GM19035 (cell line): Measurements from ENCODE around the gene TBC1D19.
A peak's percentile ranks its signal among the peaks of the same experiment; 100 is the strongest.
"Not testable (repeated sequence)": the region's sequence is repeated elsewhere in the genome, so short reads cannot be mapped to it uniquely, and the experiment has no call there.

ENCODE experiments used
- ATAC-seq: cut with Tn5 transposase; IDR thresholded peaks from one replicate; pipeline ENCODE4 v1.9.1; 2021; ENCODE audit not compliant: unreplicated experiment

The TBC1D19 gene

GRCh38 chr4:26583865-26584652 is at the start of gene TBC1D19:
Gene TBC1D19 (plus strand): TSS chr4:26584084. CDS start chr4:26584194, 110 bp downstream.
- ATAC-seq = peak; percentile 100

DNA sequence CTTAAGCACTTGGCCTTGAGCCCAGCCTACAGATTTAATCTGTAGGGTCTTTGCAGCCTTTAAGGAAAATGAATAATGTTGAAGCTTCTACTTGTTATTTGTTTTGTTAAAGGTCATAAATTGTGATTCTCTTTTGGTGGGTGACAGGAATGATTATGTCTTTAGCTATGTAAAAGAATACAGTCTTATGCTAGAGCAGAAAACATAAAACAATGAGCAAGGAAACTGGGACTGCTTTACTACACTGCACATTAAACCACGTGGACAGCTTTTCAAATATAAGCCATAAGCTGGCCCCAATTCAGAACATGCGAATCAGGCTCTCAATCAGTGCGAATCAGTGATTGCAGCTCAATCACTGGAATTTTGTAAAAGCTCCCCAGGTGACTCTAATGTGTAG is 40.9 kb upstream of the TBC1D19 start:
- no peak for ATAC-seq

GRCh38 chr4:26544421-26544820 is 39.5 kb upstream of the TBC1D19 start:
- no peak for ATAC-seq

GRCh38 chr4:26548379-26548778 is 35.5 kb upstream of the TBC1D19 start:
- ATAC-seq = not testable (repeated sequence)

DNA sequence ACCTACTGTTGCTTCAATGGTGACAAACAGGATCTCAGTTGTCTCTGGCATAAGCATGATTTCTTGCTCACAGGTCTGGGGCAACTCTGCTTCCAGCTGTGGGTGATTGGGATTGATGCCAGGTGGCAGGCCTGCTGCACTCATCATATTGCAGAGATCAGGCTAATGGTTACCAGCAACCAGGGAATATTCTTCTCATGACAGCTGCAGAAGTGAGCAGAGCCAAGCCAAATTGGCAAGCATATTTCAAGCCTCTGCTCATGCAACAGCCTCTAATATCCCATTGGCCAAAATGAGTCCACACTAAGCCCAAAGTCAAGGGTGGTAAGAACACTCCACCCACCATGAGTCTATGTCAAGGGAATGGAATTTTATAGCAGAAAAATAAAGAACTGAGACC is 26.7 kb upstream of the TBC1D19 start:
- no peak for ATAC-seq

DNA sequence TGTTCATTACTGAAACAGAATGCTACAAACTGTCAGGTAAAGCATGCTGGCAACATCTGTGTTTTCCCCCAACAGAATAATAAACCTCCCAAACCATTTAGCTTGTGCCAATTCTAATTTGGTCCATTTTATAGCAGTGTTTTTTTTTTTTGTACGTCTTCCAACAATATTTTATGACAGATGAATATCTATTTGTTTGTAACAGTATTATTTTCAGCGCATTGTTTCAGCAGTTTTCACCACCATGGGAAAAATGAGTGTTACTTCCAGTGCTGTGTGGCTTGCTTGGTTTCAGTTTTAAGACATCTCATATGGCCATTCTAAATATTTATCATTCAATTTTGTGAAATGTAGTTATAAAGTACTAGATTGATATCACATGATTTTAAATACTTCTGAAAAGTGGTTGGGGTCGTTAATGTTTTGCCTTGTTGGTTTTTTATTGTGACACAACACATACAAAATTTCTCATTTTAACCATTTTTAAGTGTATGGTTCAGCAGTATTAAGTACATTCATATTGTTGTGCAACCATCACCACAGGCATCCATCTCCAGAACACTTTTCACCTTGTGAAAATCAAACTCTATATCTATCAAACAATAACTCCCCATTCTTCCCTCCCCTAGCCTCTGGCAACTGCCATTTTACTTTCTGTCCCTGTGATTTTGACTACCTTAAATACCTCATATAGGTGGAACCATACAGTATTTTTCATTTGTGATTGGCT is 25.6 kb upstream of the TBC1D19 start:
- ATAC-seq = no peak

DNA sequence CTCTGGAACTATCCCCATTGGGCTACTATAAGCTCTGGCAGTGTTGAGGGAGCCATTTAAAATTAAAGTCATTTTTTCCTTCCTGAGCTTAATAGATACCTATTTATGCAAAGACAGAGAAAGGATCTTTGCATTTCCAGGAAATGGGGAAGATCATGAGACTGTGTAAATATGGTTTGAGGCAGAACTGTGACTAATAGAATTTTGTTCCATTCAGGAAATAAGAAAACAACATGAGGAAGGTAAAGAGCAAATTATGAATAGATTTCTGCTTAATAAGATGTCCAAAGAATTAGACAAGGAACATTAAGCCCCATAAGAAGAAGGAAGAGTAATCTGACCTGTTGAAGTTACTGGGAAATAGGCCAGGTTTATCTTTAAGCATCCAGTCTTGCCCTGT is 17.8 kb upstream of the TBC1D19 start:
- no peak for ATAC-seq

DNA sequence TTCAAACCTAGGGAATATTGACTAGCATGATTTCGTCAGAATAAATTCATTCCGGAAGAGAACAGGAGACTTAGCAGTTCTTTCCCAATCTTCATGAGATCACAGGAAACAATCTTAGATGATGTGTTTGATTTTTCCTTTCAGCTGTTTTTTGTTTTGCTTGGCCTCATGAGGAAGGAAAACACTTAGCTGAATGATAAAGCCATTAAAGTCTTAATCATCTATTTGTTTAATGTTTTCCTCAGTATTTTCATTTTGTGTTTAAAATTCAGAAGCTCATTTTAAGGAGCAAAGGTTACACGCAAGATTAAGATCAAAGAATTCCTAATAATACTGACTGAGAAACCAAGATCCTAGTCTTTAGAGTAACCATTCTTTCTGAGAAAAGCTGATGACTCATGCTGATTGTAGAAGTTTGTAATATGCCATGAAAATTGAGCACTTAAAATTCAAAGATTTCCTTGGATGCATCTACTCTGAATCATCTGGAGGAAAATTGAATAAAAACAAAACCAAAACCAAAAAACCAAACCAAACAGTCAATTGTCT is 15.4 kb upstream of the TBC1D19 start:
- ATAC-seq = no peak

DNA sequence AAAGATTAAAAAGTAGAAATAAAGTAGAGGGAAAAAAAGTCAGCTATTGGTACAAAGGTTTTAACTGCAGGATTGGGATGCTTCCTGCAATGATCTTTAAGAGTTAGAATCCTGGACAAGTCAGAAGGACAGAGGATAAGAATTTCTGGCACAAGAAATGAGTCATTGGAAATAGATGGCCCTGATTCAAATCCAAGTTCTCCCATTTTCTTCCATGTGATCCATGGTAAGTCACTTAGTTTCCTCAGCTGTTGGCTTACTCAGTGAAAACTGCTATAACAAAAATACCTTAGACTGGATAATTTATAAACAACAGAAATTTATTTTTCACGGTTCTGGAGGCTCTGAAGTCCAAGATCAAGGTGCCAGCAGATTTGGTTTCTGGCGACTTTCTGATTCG is 13.3 kb upstream of the TBC1D19 start:
- no peak for ATAC-seq

GRCh38 chr4:26573389-26573794 is 10.5 kb upstream of the TBC1D19 start:
- no peak for ATAC-seq

GRCh38 chr4:26574563-26574962 is 9.3 kb upstream of the TBC1D19 start:
- ATAC-seq = no peak

- ATAC-seq = no peak
These were observed 7.6 kb upstream of the TBC1D19 start for GRCh38 chr4:26576231-26576739.

DNA sequence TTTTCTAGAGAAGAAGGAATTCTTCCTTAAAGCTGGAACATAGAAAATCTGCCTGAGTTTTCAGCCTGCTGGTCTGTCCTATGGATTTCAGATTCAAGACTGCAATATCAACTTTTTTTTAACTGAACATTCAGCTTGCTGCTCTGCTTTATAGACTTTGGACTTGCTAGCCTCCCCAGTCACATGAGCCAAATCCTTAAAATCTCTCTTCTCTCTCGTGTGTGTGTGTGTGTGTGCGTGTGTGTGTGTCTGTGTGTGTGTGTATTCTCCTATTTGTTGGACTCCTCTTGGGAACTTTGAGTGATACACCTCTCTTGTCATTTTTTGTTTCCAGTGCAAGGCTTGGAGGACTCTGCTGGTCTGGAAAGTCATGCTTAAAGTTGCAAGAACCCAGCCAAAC is 6.8 kb upstream of the TBC1D19 start:
- no peak for ATAC-seq

- ATAC-seq = no peak
These were observed 4.7 kb upstream of the TBC1D19 start for GRCh38 chr4:26579169-26579568.

DNA sequence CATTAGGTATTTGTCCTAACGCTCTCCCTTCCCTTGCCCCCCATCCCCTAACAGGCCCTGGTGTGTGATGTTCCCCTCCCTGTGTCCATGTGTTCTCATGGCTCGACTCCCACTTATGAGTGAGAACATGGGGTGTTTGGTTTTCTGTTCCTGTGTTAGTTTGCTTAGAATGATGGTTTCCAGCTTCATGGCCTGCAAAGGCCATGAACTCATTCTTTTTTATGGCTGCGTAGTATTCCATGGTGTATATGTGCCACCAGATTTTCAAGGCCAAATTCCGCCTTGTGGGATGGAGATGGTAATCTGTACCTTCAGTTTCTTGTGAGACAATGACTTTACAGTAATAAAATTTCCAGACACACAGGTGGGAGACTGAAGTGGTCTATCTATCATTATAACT is 2.5 kb upstream of the TBC1D19 start:
- not testable (repeated sequence) for ATAC-seq

DNA sequence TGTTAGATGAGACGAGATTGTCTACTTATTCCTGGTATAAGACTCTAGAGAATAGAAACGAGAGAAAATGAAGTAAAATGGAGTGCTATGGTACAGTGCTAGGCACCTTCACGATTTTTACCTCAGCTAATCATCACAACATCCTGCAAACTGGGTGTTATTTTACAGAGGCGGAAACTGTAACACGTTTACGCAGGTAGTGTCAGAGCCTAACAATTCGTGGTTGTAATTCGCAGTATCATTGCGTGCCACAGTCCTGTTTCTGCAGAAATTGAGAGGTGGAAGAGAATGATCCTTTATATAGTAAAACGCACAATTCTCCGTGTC is 383 bp upstream of the TBC1D19 start:
- peak; percentile 55 for ATAC-seq

DNA sequence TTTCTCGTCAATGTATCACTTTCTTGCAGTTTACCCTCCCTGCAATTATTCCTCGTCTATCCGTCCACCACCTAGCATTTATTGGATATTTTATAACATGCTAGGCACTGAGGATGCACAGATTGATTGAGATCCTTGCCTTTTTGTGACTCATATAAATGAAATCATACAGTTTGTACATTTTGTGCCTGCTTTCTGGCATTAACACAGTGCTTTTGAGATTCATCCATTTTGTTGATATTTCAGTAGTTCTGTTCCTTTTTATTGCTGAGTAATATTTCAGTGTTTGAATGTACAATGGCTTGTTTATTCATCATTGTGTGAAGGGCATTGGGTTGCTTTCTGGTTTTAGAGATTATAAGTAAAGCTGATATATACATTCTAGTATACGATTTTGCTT is 841 bp downstream of the TBC1D19 start:
- ATAC-seq = no peak

DNA sequence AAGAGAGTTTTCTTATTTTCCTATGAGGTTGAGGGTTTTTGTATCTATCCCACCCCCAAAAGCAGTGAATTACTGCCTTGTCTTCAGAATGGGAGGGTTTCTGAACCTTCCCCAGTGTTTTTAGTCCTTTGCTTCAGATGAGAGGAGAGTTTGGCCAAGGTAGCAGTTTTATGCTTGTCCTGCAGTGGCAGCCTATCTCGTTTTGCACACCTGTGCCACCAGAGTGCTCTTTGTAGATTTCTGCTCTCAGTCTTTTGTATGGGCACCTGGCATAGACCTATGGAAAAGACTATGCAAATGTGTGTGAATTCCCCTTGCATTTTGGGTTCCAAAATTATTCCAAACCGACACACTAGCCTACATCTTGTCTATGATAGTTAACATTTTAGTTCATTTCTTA is 5.8 kb downstream of the TBC1D19 start:
- no peak for ATAC-seq

GRCh38 chr4:26590639-26591038 is 6.8 kb downstream of the TBC1D19 start:
- ATAC-seq = no peak

- not testable (repeated sequence) for ATAC-seq
These were observed 9.7 kb downstream of the TBC1D19 start for GRCh38 chr4:26593557-26593956.

- no peak for ATAC-seq
These were observed 10.5 kb downstream of the TBC1D19 start for GRCh38 chr4:26594371-26594770.

DNA sequence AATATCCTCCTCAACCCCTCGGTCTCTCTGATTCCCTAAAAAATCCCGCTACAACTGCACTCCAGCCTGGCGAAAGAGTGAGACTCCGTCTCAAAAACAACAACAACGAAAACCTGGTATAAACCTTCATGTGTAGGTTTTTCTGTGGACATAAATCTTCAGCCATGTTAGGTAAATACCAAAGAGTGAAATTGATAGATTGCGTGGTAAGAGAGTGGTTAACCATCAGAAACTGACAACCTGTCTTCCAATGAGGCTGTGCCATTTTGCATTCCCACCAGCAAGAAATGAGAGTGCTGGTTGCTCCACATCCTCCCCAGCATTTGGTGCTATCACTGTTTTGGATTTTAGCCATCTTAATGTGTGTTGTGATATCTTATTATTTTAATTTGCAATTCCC is 10.9 kb downstream of the TBC1D19 start:
- ATAC-seq = no peak
